Left colon (tissue), 2 donors: ENCODE data around the gene ARFGAP1. TPM values are rescaled to one million over a fixed set of nuclear protein-coding genes. Genes with fewer than 3 reads are reported as not detected.

Source experiments
- ATAC-seq: fragments of 200-7000 bp; cut with Tn5 transposase; one replicate; pipeline ENCODE4 v1.9.1; 2020; ENCODE audit warnings: mild to moderate bottlenecking, moderate library complexity
- DNase-seq, 2 donors: peaks; one replicate each; pipeline ENCODE4 v3.0.0-alpha.2; 2020
- intact Hi-C, 2 donors: fragments of 100-400 bp; cut with DNase I in 1 of 2; cut with micrococcal nuclease in 1 of 2; formaldehyde crosslinking; loops; one replicate each; pipeline versions ENCODE4 v1.11.2 to v1.14.0; 2022; cut with DNase I, micrococcal nuclease
- total RNA-seq, 2 donors: library from RNA; stranded (reverse); fragmentation: NEBNext Ultra II Directional; extraction: Animal tissue kit (Norgen Biotek cat#: 25700); gene quantifications; one replicate each; pipeline ENCODE4 v1.2.1, GENCODE V29; 2021
- donor health status: DM: no; HTN: no; CAD: no.
- donor health status: DM: yes; HTN: yes; CAD: no.

The ARFGAP1 gene
- total RNA-seq, 2 donors from 2014 or later = 67.4 to 95.2 TPM

DNA sequence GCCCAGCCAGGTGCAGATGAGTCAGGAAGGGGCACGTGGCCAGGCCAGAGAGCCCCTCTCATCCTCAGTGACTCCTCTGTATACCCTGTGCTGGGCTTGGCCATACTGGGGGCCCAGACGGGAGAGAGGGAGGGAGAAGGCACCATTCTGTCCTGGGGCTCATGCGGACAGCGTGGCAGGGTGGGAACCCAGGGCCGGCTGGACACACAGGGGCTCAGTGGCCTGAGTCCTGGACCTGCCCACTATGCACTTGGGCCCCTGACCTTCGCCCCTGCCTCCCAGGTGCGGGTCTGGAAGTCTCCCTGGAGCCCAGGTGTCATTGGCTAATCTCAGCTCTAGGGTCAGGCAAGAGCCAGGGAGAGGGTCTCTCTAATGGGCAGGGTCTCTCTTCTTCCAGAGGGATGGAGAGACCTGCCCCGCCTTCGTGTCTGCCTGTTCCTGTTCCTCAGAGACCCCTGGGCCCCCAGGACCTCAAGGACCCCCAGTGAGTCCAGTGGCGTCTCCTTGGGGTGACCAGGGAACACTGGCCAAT, 48.1 kb downstream of the ARFGAP1 start:
- DNase-seq (no peak), ATAC-seq (no peak)
- intact Hi-C loops = no loop called here

DNA sequence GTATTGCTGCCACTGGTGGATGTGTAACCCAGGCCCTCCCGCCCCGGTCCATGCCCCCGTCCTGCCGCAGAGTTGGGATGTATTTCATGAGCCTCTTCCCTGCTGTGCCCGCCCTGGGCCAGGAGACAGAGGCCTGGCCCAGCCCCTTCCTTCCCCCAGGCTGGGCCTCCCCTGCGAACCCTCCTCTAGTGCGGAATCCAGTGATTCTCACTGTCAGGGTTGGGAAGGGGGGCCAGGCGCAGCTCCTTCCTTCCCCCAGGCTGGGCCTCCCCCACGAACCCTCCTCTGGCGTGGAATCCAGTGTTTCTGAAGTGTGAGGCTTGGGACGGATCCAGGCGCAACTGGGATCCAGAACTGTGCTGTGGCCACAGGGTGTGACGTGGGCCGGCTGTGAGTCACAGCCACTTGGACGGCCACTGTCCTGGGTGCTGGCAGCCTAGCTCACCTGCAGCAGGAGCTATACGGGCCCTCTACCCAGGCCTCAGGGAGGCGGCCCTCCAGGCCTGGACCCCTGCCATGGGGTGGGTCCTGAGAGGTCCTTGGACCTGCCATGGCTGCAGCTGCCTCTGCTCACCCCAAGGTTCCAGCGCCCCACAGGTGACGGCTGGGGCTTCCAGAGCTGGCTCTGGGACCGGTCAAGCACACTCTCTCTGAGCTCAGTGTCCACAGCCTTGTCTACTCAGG, 48.7 kb downstream of the ARFGAP1 start:
- DNase-seq (no peak), ATAC-seq (no peak)
- intact Hi-C loops = no loop called here

DNA sequence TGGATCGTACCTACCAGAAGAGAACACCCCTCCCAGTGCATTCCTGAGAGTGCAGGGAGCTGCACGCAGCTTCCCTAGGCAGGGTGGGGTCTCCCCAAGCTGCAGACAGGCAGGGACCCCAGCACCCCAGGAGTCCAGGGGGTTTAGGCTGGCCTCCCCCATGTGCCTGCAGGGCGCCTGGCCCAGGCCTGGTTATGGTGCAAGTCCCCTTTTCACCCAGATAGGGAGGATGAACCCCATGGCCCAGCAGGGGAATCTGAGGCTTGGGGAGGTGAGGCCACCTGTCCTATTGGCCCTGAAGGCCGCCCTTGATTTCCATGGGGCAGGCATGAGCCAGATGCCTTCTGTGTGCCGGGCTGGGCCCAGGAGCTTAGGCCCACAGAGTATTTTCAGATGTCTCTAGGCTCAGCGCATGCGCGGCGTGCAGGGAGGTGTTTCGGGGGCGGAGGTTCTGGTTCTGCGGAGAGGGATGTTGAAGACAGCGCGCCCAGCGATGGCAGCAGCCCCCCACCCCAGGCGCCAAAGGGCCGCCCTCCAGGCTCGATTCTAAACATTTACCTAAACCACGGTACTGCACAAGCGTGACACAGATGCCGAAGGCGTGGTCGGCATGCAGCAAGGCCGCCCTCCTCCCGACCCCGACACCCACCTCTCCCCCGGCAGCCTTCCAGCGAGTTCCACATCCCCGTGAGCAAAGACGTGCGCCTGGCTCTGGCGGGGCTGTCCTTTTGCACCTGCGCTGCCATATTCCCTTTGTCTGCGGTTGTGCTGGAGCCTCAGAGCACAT, 49.7 kb downstream of the ARFGAP1 start:
- ATAC-seq (no peak), DNase-seq (no peak)
- intact Hi-C loops = no loop called here

DNA sequence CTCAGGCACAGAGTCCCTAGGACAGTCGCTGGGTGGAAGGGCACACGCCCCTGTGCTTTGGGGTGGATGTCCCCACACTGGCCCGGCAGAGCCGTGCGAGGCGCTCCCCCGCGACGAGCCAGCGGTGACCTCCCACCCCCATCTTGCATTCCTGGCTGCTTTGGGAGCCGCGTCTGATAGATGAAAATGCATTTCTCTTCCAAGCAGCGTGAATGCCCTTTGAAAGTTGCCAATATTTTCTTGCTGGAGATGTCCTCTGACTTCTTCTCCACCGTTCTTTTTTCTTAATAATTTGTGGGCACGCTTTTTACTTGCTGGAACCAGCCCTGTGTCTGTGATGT, 50.3 kb downstream of the ARFGAP1 start:
- DNase-seq (no peak), ATAC-seq (no peak)
- intact Hi-C loops = no loop called here

- DNase-seq (no peak), ATAC-seq (no peak)
- intact Hi-C loops = no loop called here
Observed at GRCh38 chr20:63323357-63323981, 50.9 kb downstream of the ARFGAP1 start.

- ATAC-seq (no peak), DNase-seq (no peak)
- intact Hi-C loops = no loop called here
Observed at GRCh38 chr20:63325021-63325471, 52.4 kb downstream of the ARFGAP1 start.

DNA sequence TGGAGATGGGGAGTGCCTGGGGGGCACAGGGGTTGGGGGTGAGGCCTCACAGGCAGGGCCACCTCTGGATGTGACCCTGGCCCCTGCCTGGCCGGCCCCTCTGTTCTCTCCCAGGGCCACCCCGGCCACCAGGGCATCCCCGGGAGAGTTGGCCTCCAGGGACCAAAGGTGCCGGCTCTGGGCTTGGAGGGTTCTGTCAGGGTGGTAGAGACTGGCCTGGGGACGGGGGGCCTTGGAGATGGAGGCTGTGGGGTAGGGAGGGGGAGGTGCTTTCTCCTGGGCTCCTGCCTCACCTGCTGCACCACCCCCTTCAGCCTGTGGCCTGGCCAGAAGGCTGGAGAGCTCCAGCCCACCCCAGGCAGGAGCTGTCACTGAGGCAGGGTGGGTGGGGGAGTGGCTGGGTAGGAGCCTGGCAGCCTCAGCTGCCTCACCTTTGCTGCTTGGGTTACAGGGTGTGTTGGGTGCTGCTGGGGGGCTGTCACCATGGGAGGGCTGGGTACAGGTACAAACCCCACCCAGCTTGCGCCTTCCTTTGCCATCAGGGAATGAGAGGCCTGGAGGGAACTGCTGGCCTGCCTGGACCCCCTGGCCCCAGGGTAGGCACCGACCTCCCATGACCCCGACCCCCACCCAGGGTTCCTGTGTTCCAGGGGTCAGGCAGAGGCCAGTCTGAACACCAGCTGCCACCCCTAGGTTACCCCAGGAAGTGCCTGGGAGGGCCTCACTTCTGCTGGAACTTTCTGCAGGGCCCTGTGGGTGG, 53.1 kb downstream of the ARFGAP1 start:
- ATAC-seq (no peak), DNase-seq (no peak)
- intact Hi-C loops = no loop called here

GRCh38 chr20:63326314-63327230, 54.0 kb downstream of the ARFGAP1 start:
- intact Hi-C loops = no loop called here
- no peak for DNase-seq
- no peak for ATAC-seq

GRCh38 chr20:63327231-63327745, 54.7 kb downstream of the ARFGAP1 start:
- intact Hi-C loops = no loop called here
- ATAC-seq (no peak), DNase-seq (no peak)

DNA sequence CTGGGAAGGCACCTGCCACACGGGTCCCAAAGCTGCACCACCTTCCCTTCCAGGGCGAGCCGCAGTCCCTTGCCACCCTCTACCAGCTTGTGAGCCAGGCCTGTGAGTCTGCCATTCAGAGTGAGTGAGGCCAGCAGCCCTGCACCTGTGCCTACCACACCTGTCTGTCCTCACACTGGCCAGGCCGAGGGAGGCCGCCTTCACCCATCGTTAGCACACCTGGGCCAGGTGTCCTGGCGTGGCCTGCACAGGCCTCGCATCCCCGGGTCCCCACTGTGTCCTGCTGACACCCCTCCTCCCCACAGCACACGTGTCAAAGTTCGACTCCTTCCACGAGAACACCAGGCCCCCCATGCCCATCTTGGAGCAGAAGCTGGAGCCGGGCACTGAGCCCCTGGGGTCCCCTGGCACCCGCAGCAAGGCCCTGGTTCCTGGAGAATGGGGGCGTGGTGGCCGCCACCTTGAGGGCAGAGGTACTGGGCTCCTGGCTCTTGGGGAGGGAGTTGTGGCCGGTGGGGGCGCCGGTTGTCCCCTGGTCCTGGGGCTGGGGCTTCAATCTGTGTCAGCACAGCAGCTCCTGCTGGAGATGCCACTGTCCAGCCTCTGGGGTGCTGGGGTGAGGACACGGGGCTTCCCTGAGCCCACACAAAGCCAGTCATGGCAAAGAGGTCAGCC, 55.5 kb downstream of the ARFGAP1 start:
- ATAC-seq = no peak
- intact Hi-C loops = no loop called here
- no peak for DNase-seq

DNA sequence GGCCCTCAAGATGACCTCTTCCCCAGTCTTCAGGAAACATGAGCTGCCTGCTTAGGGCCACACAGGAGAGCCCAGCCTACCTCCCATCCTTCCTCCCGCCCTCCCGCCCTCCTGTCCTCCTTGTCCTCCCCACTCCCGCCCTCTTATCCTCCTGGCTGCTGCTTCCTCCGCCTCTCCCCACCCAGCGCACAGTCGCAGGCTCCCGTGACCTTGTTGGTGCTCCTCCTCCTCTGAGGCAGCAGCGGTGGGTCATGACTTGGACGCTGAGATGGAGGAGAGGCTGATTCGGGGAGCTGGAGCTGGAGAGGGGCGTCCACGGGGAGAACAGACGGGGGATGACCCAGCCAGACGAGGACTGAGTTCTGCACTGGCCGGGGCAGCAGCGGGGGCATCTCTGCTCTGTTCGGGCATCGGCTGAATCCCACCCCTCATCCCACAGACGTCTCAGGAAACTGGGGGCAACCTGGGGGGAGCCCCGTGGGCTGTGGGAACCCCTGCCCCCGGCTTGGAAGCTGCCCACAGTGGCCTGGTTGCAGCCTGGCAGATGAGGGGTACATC, 56.2 kb downstream of the ARFGAP1 start:
- intact Hi-C loops = no loop called here
- ATAC-seq (no peak), DNase-seq (no peak)

DNA sequence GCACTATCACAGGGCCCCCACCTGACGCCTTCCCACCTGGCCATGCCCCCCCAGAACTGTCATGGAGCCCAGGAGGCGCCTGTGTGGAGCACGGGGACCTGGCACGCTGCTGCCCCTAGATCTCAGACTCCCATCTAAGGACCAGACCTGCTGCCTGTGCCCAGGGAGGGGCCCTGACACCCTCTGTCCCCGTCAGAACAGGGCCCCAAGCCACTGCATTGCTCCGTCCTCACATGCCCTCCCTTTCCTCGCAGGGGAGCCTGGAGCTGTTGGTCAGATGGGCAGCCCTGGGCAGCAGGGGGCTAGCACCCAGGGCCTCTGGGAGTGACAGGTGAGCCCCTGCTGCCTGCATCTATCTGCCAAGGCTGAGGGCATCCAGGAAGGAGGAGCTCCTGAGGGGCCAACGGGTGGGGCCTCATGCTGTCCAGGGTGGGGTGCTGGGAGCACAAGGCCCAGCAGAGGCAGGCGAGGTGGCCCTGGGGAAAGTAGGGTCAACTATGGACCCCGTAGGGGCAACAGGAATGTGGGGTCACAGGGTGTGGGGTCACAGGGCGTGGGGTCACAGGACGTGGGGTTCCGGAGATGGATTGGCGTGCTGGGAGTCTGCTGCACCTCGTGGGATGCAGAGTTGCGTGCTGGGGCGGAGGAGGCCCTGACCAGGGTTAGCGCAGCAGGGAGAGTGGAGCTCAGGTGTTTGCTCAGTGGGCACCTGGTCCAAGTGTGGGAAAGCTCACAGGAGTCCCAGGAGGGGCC, 56.9 kb downstream of the ARFGAP1 start:
- no peak for DNase-seq
- intact Hi-C loops = no loop called here
- ATAC-seq = no peak

DNA sequence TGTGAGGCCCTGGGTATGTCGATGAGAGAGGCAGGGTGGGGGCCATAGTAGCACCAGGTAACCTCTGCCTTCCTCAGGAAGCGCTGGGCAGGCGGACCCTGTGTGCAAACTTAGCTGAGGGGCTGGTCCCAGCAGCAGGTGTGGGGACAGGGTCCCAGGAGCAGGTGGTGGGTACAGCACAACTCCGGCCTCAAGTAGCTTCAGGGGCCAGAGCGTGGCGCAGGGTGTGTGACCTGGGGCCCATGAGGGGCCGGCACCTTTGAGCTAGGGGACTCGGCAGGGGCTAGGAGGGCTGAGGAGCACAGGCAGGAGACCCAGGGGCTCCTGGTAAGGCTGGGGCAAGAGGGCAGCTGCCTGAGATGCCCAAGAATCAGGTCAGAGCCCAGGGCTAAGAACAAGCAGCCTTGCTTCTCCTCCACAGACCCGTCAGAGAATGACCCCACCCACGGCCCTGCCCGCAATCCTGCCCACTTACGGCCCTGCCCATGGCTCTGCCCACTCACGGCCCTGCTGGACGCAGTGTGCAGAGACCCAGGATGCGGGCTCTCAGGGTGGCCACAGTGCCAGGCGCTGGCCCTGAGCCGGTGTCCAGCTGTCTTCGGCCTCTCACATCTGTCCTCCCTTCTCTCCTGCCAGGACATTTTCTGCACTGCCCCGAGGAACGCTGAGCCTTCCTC, 57.6 kb downstream of the ARFGAP1 start:
- DNase-seq = no peak
- no peak for ATAC-seq
- intact Hi-C loops = no loop called here

DNA sequence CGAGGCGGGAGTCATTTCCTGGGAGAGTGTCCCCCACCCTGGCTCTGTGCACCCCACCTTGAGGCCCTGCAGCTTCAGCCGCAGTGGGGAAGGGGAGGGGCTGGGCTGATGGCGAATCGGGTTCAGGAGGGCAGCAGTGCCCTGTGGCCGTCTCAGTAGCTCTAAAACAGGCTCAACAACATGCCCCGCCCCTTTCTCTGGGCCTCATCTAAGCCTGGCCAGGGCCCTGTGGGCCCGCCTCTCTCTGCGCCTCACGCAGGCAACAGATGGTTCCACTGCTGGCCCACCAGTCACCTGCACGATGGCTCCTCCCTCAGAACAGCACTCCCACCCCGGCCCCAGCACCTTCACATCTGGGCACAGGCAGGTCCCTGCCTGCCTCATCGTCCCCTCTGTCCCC, 58.3 kb downstream of the ARFGAP1 start:
- ATAC-seq (no peak), DNase-seq (no peak)
- intact Hi-C loops = no loop called here

DNA sequence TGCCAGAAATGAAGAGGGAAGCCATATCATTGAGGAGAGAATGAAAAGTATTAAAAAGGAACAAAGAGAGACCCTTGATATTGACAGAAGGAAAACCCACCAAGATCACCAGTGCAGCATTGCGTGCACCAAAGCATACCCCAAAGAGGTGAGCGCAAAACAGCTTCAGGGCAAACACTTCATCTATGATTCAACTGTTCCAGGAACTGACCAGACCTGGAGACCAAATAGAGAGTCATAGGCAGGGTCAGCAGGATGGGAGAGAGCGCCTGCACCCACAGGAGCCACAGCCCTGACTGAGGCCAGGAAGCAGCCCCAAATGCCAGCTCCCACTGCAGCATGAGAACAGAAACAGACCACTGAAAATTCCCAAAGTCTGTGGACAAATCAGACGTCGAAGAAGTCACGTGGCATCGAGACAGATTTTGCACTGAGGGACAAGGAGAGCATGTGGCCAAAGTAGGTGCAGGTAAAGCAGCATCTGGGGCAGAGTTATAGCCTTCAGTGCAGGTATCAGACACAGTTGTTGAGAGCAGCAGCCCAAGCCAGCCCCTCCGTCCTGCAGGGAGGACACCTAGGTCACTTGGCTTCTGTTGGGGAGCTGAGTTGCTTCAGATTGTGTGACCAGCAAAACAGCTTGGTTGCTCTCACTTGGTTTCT, 59.3 kb downstream of the ARFGAP1 start:
- no peak for DNase-seq
- intact Hi-C loops = no loop called here
- no peak for ATAC-seq
